Central memory CD8-positive, alpha-beta T cell (primary cell): ENCODE data around the gene RASAL2.

ENCODE experiments used
- ATAC-seq: fragments of 150-1000 bp; cut with Tn5 transposase; replicated peaks from 2 replicates; pipeline ENCODE4 v1.10.0; 2022; ENCODE audit warnings: mild to moderate bottlenecking, moderate FRiP score, moderate number of reproducible peaks; ENCODE audit not compliant: poor library complexity, severe bottlenecking; ENCODE audit errors: extremely low read depth
- DNase-seq, 2 donors: peaks; one replicate each; pipeline ENCODE4 v3.0.0; 2021; ENCODE audit warnings: low spot score in 2 of 2
- H3K27ac Mint-ChIP-seq: one replicate; pipeline ENCODE4 v1.8.0; 2022; ENCODE audit warnings: low read depth, mild to moderate bottlenecking, moderate library complexity, mixed read lengths
- H3K27me3 Mint-ChIP-seq: one replicate; pipeline ENCODE4 v1.8.0; 2022; ENCODE audit warnings: mixed read lengths
- H3K36me3 Mint-ChIP-seq: one replicate; pipeline ENCODE4 v1.8.0; 2022; ENCODE audit warnings: mild to moderate bottlenecking, moderate library complexity, mixed read lengths; ENCODE audit not compliant: insufficient read depth
- H3K4me1 Mint-ChIP-seq: one replicate; pipeline ENCODE4 v1.8.0; 2022; ENCODE audit warnings: mixed read lengths
- H3K4me3 Mint-ChIP-seq: one replicate; pipeline ENCODE4 v1.8.0; 2022; ENCODE audit warnings: mild to moderate bottlenecking, moderate library complexity, mixed read lengths
- H3K9me3 Mint-ChIP-seq: one replicate; pipeline ENCODE4 v1.8.0; 2022; ENCODE audit warnings: mixed read lengths

RASAL2 gene

DNA sequence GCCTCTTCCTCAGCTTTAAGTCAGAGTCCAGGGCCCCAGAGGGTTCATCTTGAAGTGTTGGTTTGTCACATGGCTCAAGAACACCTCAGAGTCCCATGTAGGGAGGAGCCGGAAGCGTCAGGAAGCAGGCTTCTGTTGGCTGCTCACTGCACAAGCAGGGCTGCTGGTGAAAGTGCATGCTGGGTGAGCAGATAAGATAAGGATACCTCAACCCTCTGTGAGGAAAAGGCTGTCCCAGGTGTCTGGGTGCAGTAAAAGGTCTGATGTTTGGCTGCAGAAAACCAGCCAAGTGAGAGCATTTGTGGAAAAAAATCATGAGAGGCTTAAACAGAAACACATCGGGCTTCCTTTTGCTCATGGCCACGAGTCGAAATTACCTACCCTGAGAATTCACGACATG, 412.8 kb downstream of the RASAL2 start:
- Mint-ChIP-seq H3K9me3 (no peaks in the 10 kb centered on the region), H3K36me3 (no peaks in the 10 kb centered on the region), H3K27ac (no peak overlapping the region), H3K4me1 (no peaks in the 10 kb centered on the region), H3K4me3 (no peak overlapping the region), H3K27me3 (peaks cover 29% of the 10 kb centered on the region)
- no peak for DNase-seq
- ATAC-seq = no peak

DNA sequence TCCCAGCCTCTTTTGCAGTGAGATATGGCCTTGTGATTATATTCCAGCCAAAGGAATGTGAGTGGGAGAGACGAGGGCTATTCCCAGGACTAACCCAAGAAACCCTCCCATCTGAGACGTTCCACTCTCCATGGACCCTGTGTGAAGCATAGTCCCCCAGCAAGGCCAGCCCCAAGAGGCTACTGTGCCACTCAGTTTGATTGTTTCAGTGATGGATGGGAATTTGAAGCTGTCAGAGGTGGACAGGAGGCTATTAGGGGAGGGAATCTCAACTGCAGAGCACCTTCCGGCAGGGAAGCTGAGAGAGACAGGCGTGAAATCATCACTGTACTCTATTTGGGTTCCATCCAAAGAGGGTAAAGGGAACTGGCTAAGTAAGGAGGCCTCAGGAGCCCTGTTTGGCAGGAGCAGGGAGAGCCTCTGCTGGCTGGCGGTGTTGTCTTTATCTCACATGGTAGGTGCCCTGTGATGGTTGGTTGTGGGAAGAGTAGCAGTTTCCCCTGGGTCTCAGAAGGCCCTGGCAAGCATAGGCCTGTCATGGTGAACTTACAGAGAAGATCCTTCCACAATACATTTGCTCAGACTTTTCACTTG, 415.6 kb downstream of the RASAL2 start:
- no peak overlapping the region for H3K27ac Mint-ChIP-seq
- H3K36me3 Mint-ChIP-seq = peaks cover 2% of the 10 kb centered on the region
- H3K4me1 Mint-ChIP-seq = no peaks in the 10 kb centered on the region
- no peaks in the 10 kb centered on the region for H3K9me3 Mint-ChIP-seq
- H3K27me3 Mint-ChIP-seq = peaks cover 19% of the 10 kb centered on the region
- H3K4me3 Mint-ChIP-seq = no peak overlapping the region
- ATAC-seq = no peak
- DNase-seq = no peak

DNA sequence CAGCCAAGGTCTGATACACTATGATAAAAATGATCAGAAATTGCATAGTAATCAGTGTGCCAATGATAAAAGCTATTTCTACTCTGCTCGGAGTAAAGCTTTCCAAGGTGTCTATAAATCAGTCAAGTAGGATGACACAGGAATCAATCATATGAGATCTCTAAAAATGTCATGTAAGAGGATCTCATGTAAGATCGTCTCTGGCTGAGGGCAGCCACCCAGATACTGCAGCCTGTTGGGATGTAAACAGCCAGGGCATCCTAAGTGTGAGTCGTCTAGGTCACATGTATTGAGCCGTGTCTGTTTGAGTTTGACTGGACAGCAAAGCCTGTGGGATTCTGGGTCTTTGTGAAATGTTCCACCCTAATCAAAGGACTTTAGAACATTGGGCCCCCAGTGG, 416.3 kb downstream of the RASAL2 start:
- Mint-ChIP-seq H3K27me3 (peaks cover 19% of the 10 kb centered on the region), H3K4me1 (no peaks in the 10 kb centered on the region), H3K9me3 (no peaks in the 10 kb centered on the region), H3K27ac (no peak overlapping the region), H3K4me3 (no peak overlapping the region), H3K36me3 (peaks cover 2% of the 10 kb centered on the region)
- no peak for DNase-seq
- ATAC-seq = no peak

GRCh38 chr1:178512566-178513277, 418.8 kb downstream of the RASAL2 start, which contains the start of gene TEX35:
Gene TEX35 (plus strand): TSS chr1:178513109. CDS start chr1:178513189, 80 bp downstream.
- Mint-ChIP-seq H3K27ac (no peak within 1 kb of the TSS), H3K4me3 (no peak within 1 kb of the TSS), H3K27me3 (peaks cover 19% of the 10 kb centered on the region), H3K36me3 (peaks cover 2% of the 10 kb centered on the region), H3K9me3 (no peaks in the 10 kb centered on the region), H3K4me1 (no peaks in the 10 kb centered on the region)
- no peak for DNase-seq
- no peak for ATAC-seq

DNA sequence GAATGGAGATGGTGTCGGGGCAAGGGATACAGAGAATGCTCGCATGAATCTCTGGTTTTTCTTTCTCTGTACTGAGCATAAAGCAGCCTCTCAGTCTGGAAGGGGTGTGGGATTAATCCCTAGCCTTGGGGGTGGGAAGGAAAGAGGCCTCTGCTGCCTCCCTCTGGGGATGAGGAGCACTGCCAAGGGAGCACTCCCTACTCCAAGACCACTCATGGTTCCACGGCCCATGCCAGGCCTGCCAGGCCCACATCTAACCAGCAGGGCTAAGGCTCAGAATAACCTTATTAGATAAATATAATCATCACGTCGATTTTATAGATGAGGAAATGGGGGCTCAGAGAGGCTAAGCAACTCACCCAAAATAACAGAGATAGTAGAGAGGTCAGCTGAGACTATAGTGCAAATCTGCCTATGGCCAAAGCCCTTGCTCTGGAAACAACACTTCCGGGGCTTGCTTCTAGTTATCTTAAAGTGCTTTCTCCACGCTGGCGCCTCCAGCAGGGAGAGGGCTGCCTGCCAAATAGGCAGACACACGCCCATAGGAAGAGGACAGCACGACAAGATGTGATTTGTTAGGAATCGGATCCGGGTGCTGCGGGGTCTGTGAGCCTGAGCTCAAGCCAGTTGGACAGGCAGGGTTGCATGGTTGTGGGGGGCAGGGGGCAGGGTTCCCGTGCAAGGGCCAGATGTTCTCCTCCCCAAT, 419.5 kb downstream of the RASAL2 start:
- H3K27me3 Mint-ChIP-seq = peaks cover 19% of the 10 kb centered on the region
- no peak overlapping the region for H3K4me3 Mint-ChIP-seq
- ATAC-seq (no peak), DNase-seq (no peak)
- H3K27ac Mint-ChIP-seq = no peak overlapping the region
- peaks cover 2% of the 10 kb centered on the region for H3K36me3 Mint-ChIP-seq
- H3K9me3 Mint-ChIP-seq = no peaks in the 10 kb centered on the region
- no peaks in the 10 kb centered on the region for H3K4me1 Mint-ChIP-seq

DNA sequence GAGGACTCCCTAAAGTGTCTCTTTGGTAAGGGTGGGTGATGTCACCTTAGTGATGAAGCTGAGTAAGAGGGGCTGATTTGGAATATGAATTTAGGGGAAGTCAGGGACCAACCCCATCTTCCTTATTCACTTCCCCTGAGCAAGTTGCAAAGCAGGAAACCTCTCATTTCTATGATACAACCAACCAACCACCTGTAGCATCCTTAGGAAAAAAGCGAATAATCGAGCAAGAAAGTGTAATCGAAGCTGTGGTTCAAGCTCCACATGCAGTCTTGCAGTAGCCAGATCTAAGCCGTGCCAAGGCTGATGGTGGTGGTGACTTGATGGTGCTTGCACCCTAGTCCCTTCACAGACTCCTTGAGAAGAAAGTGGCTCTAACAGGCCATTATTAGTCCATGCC, 422.2 kb downstream of the RASAL2 start:
- ATAC-seq (no peak), DNase-seq (no peak)
- Mint-ChIP-seq H3K4me1 (no peaks in the 10 kb centered on the region), H3K9me3 (no peaks in the 10 kb centered on the region), H3K36me3 (peaks cover 2% of the 10 kb centered on the region), H3K27me3 (peaks cover 19% of the 10 kb centered on the region), H3K27ac (no peak overlapping the region), H3K4me3 (no peak overlapping the region)

DNA sequence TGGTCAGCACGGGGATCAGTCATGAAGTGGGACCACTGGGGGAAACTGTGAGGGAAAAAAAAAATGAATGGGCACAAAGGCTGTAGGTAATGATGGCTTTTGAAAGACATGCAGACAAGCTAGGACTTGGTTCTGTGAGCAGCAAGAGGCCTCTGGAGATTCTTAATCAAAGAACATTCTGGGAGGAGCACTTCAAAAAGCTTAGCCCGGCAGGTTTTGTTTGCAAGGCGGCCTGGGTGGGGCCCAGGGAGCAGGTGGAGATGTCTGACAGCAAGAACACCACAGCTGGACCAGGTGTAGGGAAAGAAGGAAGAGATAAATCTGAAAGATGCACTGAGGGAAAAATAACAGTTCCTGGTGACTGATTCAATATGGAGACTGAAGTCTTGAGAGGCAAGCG, 425.0 kb downstream of the RASAL2 start:
- ATAC-seq (no peak), DNase-seq (no peak)
- peaks cover 8% of the 10 kb centered on the region for H3K27me3 Mint-ChIP-seq
- no peak overlapping the region for H3K4me3 Mint-ChIP-seq
- H3K36me3 Mint-ChIP-seq = no peaks in the 10 kb centered on the region
- H3K4me1 Mint-ChIP-seq = no peaks in the 10 kb centered on the region
- no peaks in the 10 kb centered on the region for H3K9me3 Mint-ChIP-seq
- no peak overlapping the region for H3K27ac Mint-ChIP-seq

DNA sequence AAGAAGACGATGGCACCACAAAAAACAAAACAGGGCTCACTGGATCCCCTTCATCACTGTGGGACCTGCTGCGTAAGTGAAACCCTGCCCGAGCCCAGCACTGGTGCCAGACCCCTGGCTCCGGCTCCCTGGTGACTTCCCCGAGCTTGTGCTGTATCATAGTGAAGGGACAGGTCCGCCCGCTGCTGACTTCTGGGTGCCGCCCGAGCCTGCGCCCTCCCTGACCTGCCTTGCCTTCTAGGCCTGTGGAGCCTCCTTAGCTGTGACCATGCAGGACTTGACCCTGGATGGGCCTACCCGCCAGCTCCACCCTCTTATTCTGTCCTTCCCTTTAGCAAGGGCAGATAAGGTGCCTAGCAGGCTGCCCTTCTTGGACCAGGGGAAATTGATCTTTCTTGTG, 426.9 kb downstream of the RASAL2 start:
- Mint-ChIP-seq H3K27me3 (no peaks in the 10 kb centered on the region), H3K27ac (no peak overlapping the region), H3K9me3 (no peaks in the 10 kb centered on the region), H3K4me1 (no peaks in the 10 kb centered on the region), H3K4me3 (no peak overlapping the region), H3K36me3 (no peaks in the 10 kb centered on the region)
- DNase-seq (no peak), ATAC-seq (no peak)

DNA sequence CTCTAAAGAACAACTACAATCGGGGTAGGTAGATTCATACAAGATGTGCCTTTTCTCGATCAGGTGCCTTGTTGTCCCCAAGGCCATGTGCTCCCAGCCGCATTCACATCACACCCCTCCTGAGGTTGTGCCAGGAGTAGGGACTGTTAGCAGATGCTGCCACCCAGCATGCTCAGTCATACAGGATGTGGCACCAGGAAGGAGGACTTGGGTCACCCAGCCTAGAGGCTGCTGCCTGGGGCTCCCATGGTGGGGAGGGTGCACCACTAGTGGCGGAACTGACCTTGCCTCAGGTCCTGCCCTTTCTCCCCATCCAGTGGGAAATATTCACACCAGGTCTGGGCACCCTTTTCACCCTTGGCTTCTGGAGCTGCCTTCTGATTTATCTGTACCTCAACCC, 427.3 kb downstream of the RASAL2 start:
- Mint-ChIP-seq H3K36me3 (no peaks in the 10 kb centered on the region), H3K27me3 (no peaks in the 10 kb centered on the region), H3K4me1 (no peaks in the 10 kb centered on the region), H3K27ac (no peak overlapping the region), H3K4me3 (no peak overlapping the region), H3K9me3 (no peaks in the 10 kb centered on the region)
- DNase-seq = no peak
- no peak for ATAC-seq

DNA sequence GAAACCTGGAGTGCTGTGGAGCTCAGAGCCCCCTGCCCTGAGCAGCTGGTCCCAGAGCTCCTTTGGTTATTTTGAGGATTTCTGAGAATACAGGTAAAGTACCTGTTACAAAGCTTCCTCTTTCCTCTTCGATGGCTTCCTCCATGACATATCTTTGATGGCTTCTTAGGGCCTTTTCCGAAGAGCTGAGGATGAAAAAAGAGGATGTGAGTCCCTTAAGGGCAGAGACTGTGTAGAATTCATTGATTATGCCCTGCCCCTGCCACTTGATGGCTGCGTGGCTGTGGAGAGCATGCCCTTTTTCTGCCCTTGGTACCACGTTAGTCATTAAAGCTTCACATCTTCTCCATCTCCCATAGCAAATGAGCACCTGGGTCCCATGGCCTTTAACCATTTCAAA, 433.2 kb downstream of the RASAL2 start:
- H3K9me3 Mint-ChIP-seq = no peaks in the 10 kb centered on the region
- DNase-seq = no peak
- H3K4me3 Mint-ChIP-seq = no peak overlapping the region
- H3K27ac Mint-ChIP-seq = no peak overlapping the region
- no peaks in the 10 kb centered on the region for H3K36me3 Mint-ChIP-seq
- no peaks in the 10 kb centered on the region for H3K27me3 Mint-ChIP-seq
- peaks cover 1% of the 10 kb centered on the region for H3K4me1 Mint-ChIP-seq
- no peak for ATAC-seq

DNA sequence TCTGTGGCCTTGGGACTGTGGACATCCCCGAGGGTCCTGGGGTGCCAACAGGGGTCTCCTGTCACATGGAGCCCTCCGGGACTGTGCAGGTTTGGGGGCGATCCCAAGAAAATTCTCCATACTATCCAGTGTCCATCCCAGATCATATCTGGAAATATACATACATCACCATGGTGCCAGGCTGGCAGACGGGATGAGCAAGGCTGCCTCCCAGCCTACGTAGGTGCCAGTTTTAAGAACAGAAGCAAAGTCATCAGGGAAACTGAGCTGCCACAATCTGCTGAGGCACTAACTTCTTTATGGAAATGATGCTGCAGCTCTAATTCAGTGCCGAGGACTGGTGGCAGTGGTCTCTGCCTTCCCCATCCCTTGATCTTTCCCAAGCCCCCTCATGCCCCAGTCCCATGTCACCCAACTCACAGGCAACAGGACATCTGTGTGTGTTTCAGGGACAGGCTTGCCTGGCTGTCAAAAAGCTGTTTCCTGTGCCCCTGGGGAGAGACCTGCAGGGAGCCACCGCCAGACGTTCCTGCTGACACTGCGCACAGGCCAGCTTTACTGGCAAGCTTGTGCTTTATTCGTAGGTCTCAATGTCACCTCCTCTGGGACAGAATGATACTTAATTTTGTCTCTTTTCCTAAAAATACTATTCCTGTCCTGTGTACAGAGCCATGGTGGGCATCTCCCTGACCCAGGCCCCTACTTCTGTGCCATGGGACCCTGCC, 434.5 kb downstream of the RASAL2 start:
- no peaks in the 10 kb centered on the region for H3K36me3 Mint-ChIP-seq
- no peak for DNase-seq
- H3K27ac Mint-ChIP-seq = no peak overlapping the region
- no peak for ATAC-seq
- H3K4me3 Mint-ChIP-seq = no peak overlapping the region
- no peaks in the 10 kb centered on the region for H3K27me3 Mint-ChIP-seq
- no peaks in the 10 kb centered on the region for H3K9me3 Mint-ChIP-seq
- H3K4me1 Mint-ChIP-seq = peaks cover 6% of the 10 kb centered on the region

- Mint-ChIP-seq H3K27ac (no peak overlapping the region), H3K9me3 (no peaks in the 10 kb centered on the region), H3K36me3 (no peaks in the 10 kb centered on the region), H3K4me3 (no peak overlapping the region), H3K4me1 (peaks cover 6% of the 10 kb centered on the region), H3K27me3 (no peaks in the 10 kb centered on the region)
- no peak for ATAC-seq
- no peak for DNase-seq
Measured at GRCh38 chr1:178528953-178529335, 435.0 kb downstream of the RASAL2 start.
